Left colon (tissue), 2 donors: ENCODE data around the gene MEIKIN. TPM values are rescaled to one million over a fixed set of nuclear protein-coding genes. Genes with fewer than 3 reads are reported as not detected.

Experiments used
- total RNA-seq, 2 donors: library from RNA; stranded (reverse); fragmentation: NEBNext Ultra II Directional; extraction: Animal tissue kit (Norgen Biotek cat#: 25700); gene quantifications; one replicate each; pipeline ENCODE4 v1.2.1, GENCODE V29; 2021
- donor health status: DM: no; HTN: no; CAD: no.
- donor health status: DM: yes; HTN: yes; CAD: no.

MEIKIN gene
- total RNA-seq, 2 donors from 2014 or later, result not detected

Other genes with a start within 250 kb of the MEIKIN start
- gene FNIP1, start 148.6 kb downstream of the MEIKIN start, total RNA-seq, result 10 to 100 TPM; 31.2 to 34.3 TPM
- gene ACSL6, start 66.0 kb upstream of the MEIKIN start, total RNA-seq, result under 1 TPM; 0.58 to 0.59 TPM
- gene IL3, start 115.0 kb upstream of the MEIKIN start, total RNA-seq, result not detected
- gene CSF2, start 128.1 kb upstream of the MEIKIN start, total RNA-seq, result not detected